ENCODE measurements around the gene IQSEC1. TPM values are rescaled to one million over a fixed set of nuclear protein-coding genes. Genes with fewer than 3 reads are reported as not detected.

The IQSEC1 gene
- total and polyA plus RNA-seq, 2 donors (not counting 1 experiment from before 2014, with no cell fraction given) = 96.7 to 222 TPM

DNA sequence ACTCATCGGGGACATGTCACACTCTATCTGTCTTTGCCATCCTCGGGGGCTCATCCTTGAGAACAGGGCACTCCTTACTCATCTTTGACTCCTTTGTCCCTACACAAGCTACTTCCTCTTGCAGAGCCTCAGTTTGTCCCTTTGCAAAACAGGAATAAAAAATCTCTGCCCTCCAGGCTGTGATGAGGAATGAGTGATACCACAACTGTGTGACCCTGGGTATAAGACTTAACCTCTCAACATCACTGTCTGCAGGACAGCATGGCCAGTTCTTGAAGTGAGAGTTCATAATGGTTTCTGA, 48.5 kb downstream of the IQSEC1 start:
- Mint-ChIP-seq H3K4me1 (peaks cover 68% of the 10 kb centered on the region), H3K27me3 (no peaks in the 10 kb centered on the region), H3K4me3 (peak overlapping the region; percentile 24), H3K27ac (peak overlapping the region; percentile 95), H3K9me3 (ENCODE audit: insufficient read depth) (no peaks in the 10 kb centered on the region)
- TF ChIP-seq EZH2 (IDR thresholded peaks at IDR 0.05; ENCODE audit: borderline replicate concordance, insufficient read depth, low read depth, low read length, poor library complexity, severe bottlenecking) = no peak
- TF ChIP-seq, protein P1, sequence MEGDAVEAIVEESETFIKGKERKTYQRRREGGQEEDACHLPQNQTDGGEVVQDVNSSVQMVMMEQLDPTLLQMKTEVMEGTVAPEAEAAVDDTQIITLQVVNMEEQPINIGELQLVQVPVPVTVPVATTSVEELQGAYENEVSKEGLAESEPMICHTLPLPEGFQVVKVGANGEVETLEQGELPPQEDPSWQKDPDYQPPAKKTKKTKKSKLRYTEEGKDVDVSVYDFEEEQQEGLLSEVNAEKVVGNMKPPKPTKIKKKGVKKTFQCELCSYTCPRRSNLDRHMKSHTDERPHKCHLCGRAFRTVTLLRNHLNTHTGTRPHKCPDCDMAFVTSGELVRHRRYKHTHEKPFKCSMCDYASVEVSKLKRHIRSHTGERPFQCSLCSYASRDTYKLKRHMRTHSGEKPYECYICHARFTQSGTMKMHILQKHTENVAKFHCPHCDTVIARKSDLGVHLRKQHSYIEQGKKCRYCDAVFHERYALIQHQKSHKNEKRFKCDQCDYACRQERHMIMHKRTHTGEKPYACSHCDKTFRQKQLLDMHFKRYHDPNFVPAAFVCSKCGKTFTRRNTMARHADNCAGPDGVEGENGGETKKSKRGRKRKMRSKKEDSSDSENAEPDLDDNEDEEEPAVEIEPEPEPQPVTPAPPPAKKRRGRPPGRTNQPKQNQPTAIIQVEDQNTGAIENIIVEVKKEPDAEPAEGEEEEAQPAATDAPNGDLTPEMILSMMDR (IDR thresholded peaks at IDR 0.05) = no peak
- Histone ChIP-seq H3K27ac (ENCODE audit: low read length in 2 of 2) (no peak overlapping the region), H3K9ac (ENCODE audit: low read length) (no peak overlapping the region), H3K36me3 (replicated peaks in 1 of 2; ENCODE audit: control extremely low read depth in 1 of 2, control insufficient read depth in 1 of 2, extremely low read depth in 1 of 2, insufficient read depth in 2 of 2, low read length in 1 of 2) (peaks cover 0 to 3% of the 10 kb centered on the region in 2 experiments), H3K4me2 (replicated peaks; ENCODE audit: low read depth, low read length, poor library complexity, severe bottlenecking) (no peak overlapping the region), H4K20me1 (ENCODE audit: control insufficient read depth, insufficient read depth, low read length, poor library complexity, severe bottlenecking) (peaks cover 3% of the 10 kb centered on the region), H3K4me3 (ENCODE audit: control extremely low read depth in 1 of 5, extremely low read depth in 1 of 5, insufficient read depth in 1 of 5, low read depth in 2 of 5, low read length in 4 of 5) (no peak overlapping the region), H3K4me1 (ENCODE audit: control insufficient read depth in 2 of 2, insufficient read depth in 2 of 2, low read length in 2 of 2) (peaks cover 30 to 42% of the 10 kb centered on the region in 2 donors), H3K9me3 (ENCODE audit: control extremely low read depth in 1 of 3, control insufficient read depth in 2 of 3, insufficient read depth in 1 of 3, low read length in 2 of 3) (no peaks in the 10 kb centered on the region), H3K27me3 (replicated peaks in 1 of 4; ENCODE audit: control extremely low read depth in 1 of 4, control insufficient read depth in 3 of 4, insufficient read depth in 4 of 4, low read length in 3 of 4) (no peaks in the 10 kb centered on the region), H2AFZ (ENCODE audit: insufficient read depth, low read depth, low read length, poor library complexity, severe bottlenecking) (no peak overlapping the region), H3K79me2 (ENCODE audit: control insufficient read depth, insufficient read depth, low read length) (peaks cover 84% of the 10 kb centered on the region)
- no peak for DNase-seq
- intact Hi-C loops (cut with micrococcal nuclease) = loop anchor here (5.0 kb wide), 2 partner anchors 88 to 428 kb away; no protein-coding TSS in a partner anchor
- ATAC-seq (ENCODE audit: low read depth) = no peak
- CTCF ChIA-PET = interaction anchor here (1.1 kb wide), 1 partner anchor 30 kb away, joined by 3 read pairs; no protein-coding TSS in a partner anchor
- POLR2A ChIA-PET = interaction anchor here (1.1 kb wide), 1 partner anchor 10 kb away, joined by 3 read pairs; no protein-coding TSS in a partner anchor
- WGBS (ENCODE audit: insufficient coverage) = 92% methylated on average over 2 of the region's 2 CpGs

DNA sequence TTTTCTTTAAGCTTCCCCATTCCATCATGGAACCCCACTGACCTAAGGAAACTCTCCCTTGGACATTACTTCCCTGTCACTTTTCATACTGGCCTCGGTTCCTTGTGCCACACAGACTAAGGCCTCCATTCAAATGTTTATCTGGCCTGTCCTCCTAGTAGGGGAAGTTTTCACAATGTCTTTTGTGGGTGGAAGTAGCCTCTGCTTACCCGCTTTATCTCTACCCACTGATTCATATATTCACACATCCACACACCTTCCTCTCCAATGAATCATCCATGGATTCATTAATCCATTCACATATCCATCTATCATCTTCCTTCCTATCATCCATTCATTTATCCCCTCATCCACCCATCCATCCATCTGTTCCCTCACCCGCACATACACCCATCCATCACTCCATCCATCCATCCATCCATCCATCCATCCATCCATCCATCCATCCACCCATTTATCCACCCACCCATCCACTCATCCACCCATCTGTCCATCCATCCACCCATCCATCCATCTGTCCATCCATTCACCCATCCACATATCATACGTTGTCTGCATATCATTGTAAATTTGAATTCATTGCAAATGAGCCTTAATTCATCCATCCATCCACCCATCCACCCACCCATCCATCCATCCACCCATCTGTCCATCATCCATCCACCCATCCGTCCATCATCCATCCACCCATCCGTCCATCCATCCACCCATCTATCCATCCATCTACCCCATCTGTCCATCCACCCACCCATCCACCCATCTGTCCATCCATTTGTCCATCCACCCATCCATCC, 49.1 kb downstream of the IQSEC1 start:
- no peaks in the 10 kb centered on the region for H3K9me3 Mint-ChIP-seq (ENCODE audit: insufficient read depth)
- ChIA-PET POLR2A (interaction anchor here (2.4 kb wide), 1 partner anchor 23 kb away, joined by 17 read pairs; no protein-coding TSS in a partner anchor), CTCF (interaction anchor here (1.4 to 5.7 kb wide), 6 partner anchors 13 to 68 kb away, joined by 3 to 41 read pairs (median 15); no protein-coding TSS in a partner anchor)
- Histone ChIP-seq H3K4me2 (replicated peaks; ENCODE audit: low read depth, low read length, poor library complexity, severe bottlenecking) (no peak overlapping the region), H3K36me3 (replicated peaks in 1 of 2; ENCODE audit: control extremely low read depth in 1 of 2, control insufficient read depth in 1 of 2, extremely low read depth in 1 of 2, insufficient read depth in 2 of 2, low read length in 1 of 2) (peaks cover 0 to 8% of the 10 kb centered on the region in 2 experiments), H3K27me3 (replicated peaks in 1 of 4; ENCODE audit: control extremely low read depth in 1 of 4, control insufficient read depth in 3 of 4, insufficient read depth in 4 of 4, low read length in 3 of 4) (no peaks in the 10 kb centered on the region), H3K9ac (ENCODE audit: low read length) (no peak overlapping the region), H3K79me2 (ENCODE audit: control insufficient read depth, insufficient read depth, low read length) (peaks cover 89% of the 10 kb centered on the region), H3K4me3 (ENCODE audit: control extremely low read depth in 1 of 5, extremely low read depth in 1 of 5, insufficient read depth in 1 of 5, low read depth in 2 of 5, low read length in 4 of 5) (no peak overlapping the region), H3K4me1 (ENCODE audit: control insufficient read depth in 2 of 2, insufficient read depth in 2 of 2, low read length in 2 of 2) (peaks cover 35 to 47% of the 10 kb centered on the region in 2 donors), H3K9me3 (ENCODE audit: control extremely low read depth in 1 of 3, control insufficient read depth in 2 of 3, insufficient read depth in 1 of 3, low read length in 2 of 3) (no peaks in the 10 kb centered on the region), H4K20me1 (ENCODE audit: control insufficient read depth, insufficient read depth, low read length, poor library complexity, severe bottlenecking) (peaks cover 3% of the 10 kb centered on the region), H2AFZ (ENCODE audit: insufficient read depth, low read depth, low read length, poor library complexity, severe bottlenecking) (no peak overlapping the region), H3K27ac (ENCODE audit: low read length in 2 of 2) (peak overlapping the region in 1 of 2 donors; percentile 97)
- H3K4me1 Mint-ChIP-seq = peaks cover 72% of the 10 kb centered on the region
- 86% methylated on average over 5 of the region's 6 CpGs for WGBS (ENCODE audit: insufficient coverage)
- no peaks in the 10 kb centered on the region for H3K27me3 Mint-ChIP-seq
- ATAC-seq (ENCODE audit: low read depth) (no peak), DNase-seq (no peak)
- H3K4me3 Mint-ChIP-seq = peak overlapping the region; percentile 100
- peak overlapping the region; percentile 95 for H3K27ac Mint-ChIP-seq
- TF ChIP-seq EZH2 (IDR thresholded peaks at IDR 0.05; ENCODE audit: borderline replicate concordance, insufficient read depth, low read depth, low read length, poor library complexity, severe bottlenecking) = no peak
- TF ChIP-seq, protein P1 (IDR thresholded peaks at IDR 0.05) = no peak
- intact Hi-C loops (cut with micrococcal nuclease) = loop anchor here (5.0 kb wide), 2 partner anchors 88 to 428 kb away; no protein-coding TSS in a partner anchor
